ENCODE results near the gene ADAM15.

The ADAM15 gene

DNA sequence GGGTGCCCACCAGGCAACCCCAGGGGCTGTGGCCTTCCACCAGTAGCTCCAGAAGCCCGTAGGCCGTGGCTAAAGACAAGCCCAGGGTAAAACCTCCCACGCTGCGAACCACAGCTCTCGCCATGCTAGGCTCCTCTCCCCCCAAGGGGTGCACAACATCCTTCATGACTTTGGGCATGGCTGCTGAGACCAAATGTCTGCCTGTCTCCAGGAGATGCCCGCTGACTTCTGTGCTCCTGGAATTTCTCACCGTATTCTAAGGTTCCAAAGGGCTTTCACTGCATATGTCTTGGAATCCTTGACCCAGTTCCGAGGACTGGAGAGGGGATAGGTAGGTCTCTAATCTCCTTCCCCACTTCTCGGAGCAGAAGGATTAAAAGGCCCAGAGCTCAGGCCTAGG, 17.6 kb upstream of the ADAM15 start, which contains the start of the genes DCST1 and DCST2:
DCST1 (plus strand) TSS at position 301 of the 400 bp plus-strand sequence. CDS start 213 bp downstream, outside the sequence.
DCST2 (minus strand) TSS at position 258 of the 400 bp plus-strand sequence; CDS start at position 178, 80 bp downstream.
- no peak within 1 kb of the TSS for H2BK120ac ChIP-seq (ENCODE audit: low read depth, low read length)
- 94% methylated on average over 9 of the region's 9 CpGs for WGBS
- H3K23ac ChIP-seq (ENCODE audit: low read length in 2 of 2), result peak within 1 kb of the TSS in 1 of 2 experiments; percentile 48
- H3K4ac ChIP-seq (ENCODE audit: low read depth in 1 of 2, low read length in 2 of 2), result no peak within 1 kb of the TSS
- no peak within 1 kb of the TSS for H2AK5ac ChIP-seq (ENCODE audit: low read length, severe bottlenecking)
- H4K91ac ChIP-seq (ENCODE audit: low read length), result no peak within 1 kb of the TSS
- H3K4me1 ChIP-seq (ENCODE audit: control insufficient read depth, insufficient read depth, low read depth, low read length), result no peaks in the 10 kb centered on the region
- no peak within 1 kb of the TSS for H4K8ac ChIP-seq (ENCODE audit: low read length)
- H2BK15ac ChIP-seq (ENCODE audit: low read depth, poor library complexity, severe bottlenecking), result no peak within 1 kb of the TSS
- no peaks in the 10 kb centered on the region for H3K79me1 ChIP-seq (replicated peaks; ENCODE audit: low read length, poor library complexity, severe bottlenecking)
- DNase-seq, result no peak
- H2BK12ac ChIP-seq (ENCODE audit: low read length in 2 of 2), result no peak within 1 kb of the TSS
- H3K27me3 ChIP-seq (ENCODE audit: control insufficient read depth in 1 of 2, insufficient read depth in 1 of 2, low read length in 2 of 2), result peaks cover 0 to 33% of the 10 kb centered on the region in 2 experiments
- no peak within 1 kb of the TSS for H3K14ac ChIP-seq (ENCODE audit: low read length in 2 of 2)
- no peak within 1 kb of the TSS for H3K4me2 ChIP-seq (ENCODE audit: low read length, poor library complexity, severe bottlenecking)
- no peaks in the 10 kb centered on the region for H3K9me3 ChIP-seq (ENCODE audit: control insufficient read depth, low read length)
- no peak within 1 kb of the TSS for H2BK5ac ChIP-seq (ENCODE audit: low read depth, low read length, poor library complexity, severe bottlenecking)
- no peaks in the 10 kb centered on the region for H3K36me3 ChIP-seq (ENCODE audit: control insufficient read depth in 1 of 2, insufficient read depth in 2 of 2, low read depth in 1 of 2, low read length in 2 of 2)
- H2AFZ ChIP-seq (ENCODE audit: low read depth, low read length), result no peak within 1 kb of the TSS
- no peak within 1 kb of the TSS for H3K27ac ChIP-seq (ENCODE audit: low read length, poor library complexity, severe bottlenecking)
- no peak within 1 kb of the TSS for H3K9ac ChIP-seq (ENCODE audit: low read length)
- no peak within 1 kb of the TSS for H3K4me3 ChIP-seq (ENCODE audit: insufficient read depth in 1 of 2, low read depth in 1 of 2, low read length in 2 of 2)
- H3K18ac ChIP-seq (ENCODE audit: low read depth in 1 of 2, low read length in 2 of 2), result no peak within 1 kb of the TSS

- H2AFZ ChIP-seq (ENCODE audit: low read depth, low read length), result no peak overlapping the region
- DNase-seq, result no peak
- H2BK12ac ChIP-seq (ENCODE audit: low read length in 2 of 2), result no peak overlapping the region
- no peak overlapping the region for H3K4me3 ChIP-seq (ENCODE audit: insufficient read depth in 1 of 2, low read depth in 1 of 2, low read length in 2 of 2)
- H3K18ac ChIP-seq (ENCODE audit: low read depth in 1 of 2, low read length in 2 of 2), result no peak overlapping the region
- no peak overlapping the region for H3K9ac ChIP-seq (ENCODE audit: low read length)
- H2BK120ac ChIP-seq (ENCODE audit: low read depth, low read length), result no peak overlapping the region
- H4K8ac ChIP-seq (ENCODE audit: low read length), result no peak overlapping the region
- H4K91ac ChIP-seq (ENCODE audit: low read length), result no peak overlapping the region
- H3K4ac ChIP-seq (ENCODE audit: low read depth in 1 of 2, low read length in 2 of 2), result no peak overlapping the region
- H3K9me3 ChIP-seq (ENCODE audit: control insufficient read depth, low read length), result no peaks in the 10 kb centered on the region
- H3K4me1 ChIP-seq (ENCODE audit: control insufficient read depth, insufficient read depth, low read depth, low read length), result no peaks in the 10 kb centered on the region
- 82% methylated on average over 20 of the region's 20 CpGs for WGBS
- H2BK15ac ChIP-seq (ENCODE audit: low read depth, poor library complexity, severe bottlenecking), result no peak overlapping the region
- H3K23ac ChIP-seq (ENCODE audit: low read length in 2 of 2), result no peak overlapping the region
- H2BK5ac ChIP-seq (ENCODE audit: low read depth, low read length, poor library complexity, severe bottlenecking), result no peak overlapping the region
- no peaks in the 10 kb centered on the region for H3K79me1 ChIP-seq (replicated peaks; ENCODE audit: low read length, poor library complexity, severe bottlenecking)
- H3K14ac ChIP-seq (ENCODE audit: low read length in 2 of 2), result no peak overlapping the region
- H3K27ac ChIP-seq (ENCODE audit: low read length, poor library complexity, severe bottlenecking), result no peak overlapping the region
- no peak overlapping the region for H2AK5ac ChIP-seq (ENCODE audit: low read length, severe bottlenecking)
- H3K27me3 ChIP-seq (ENCODE audit: control insufficient read depth in 1 of 2, insufficient read depth in 1 of 2, low read length in 2 of 2), result peaks cover 0 to 28% of the 10 kb centered on the region in 2 experiments
- no peak overlapping the region for H3K4me2 ChIP-seq (ENCODE audit: low read length, poor library complexity, severe bottlenecking)
- H3K36me3 ChIP-seq (ENCODE audit: control insufficient read depth in 1 of 2, insufficient read depth in 2 of 2, low read depth in 1 of 2, low read length in 2 of 2), result no peaks in the 10 kb centered on the region
Observed at GRCh38 chr1:155034318-155035208, 16.6 kb upstream of the ADAM15 start.

DNA sequence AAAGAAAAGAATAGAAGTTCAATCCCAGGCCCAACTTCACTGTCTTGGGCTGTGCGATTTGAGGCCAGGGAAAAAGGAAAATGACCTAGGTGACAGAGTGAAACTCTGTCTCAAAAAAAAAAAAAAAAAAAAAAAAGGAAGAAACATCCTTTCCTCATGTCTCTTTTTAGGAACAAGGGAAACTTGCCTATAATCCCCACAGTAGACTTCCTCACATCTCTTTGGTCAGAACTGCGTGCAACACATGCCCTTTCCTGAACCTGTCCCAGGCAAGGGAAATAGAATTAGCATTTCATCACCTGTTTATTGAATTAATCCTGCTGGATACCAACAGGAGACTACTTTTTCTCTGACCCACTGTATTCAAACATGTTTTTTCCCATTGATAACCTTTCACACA, 15.2 kb upstream of the ADAM15 start:
- Histone ChIP-seq H3K36me3 (ENCODE audit: control insufficient read depth in 1 of 2, insufficient read depth in 2 of 2, low read depth in 1 of 2, low read length in 2 of 2) (no peaks in the 10 kb centered on the region), H4K91ac (ENCODE audit: low read length) (no peak overlapping the region)
- 100% methylated on average over 2 of the region's 2 CpGs for WGBS

GRCh38 chr1:155037043-155037442, 14.1 kb upstream of the ADAM15 start:
- H3K18ac ChIP-seq (ENCODE audit: low read depth in 1 of 2, low read length in 2 of 2), result no peak overlapping the region
- no peak overlapping the region for H4K8ac ChIP-seq (ENCODE audit: low read length)
- no peak overlapping the region for H2BK12ac ChIP-seq (ENCODE audit: low read length in 2 of 2)
- H3K9me3 ChIP-seq (ENCODE audit: control insufficient read depth, low read length), result no peaks in the 10 kb centered on the region
- WGBS, result 78% methylated on average over 3 of the region's 3 CpGs
- H3K36me3 ChIP-seq (ENCODE audit: control insufficient read depth in 1 of 2, insufficient read depth in 2 of 2, low read depth in 1 of 2, low read length in 2 of 2), result no peaks in the 10 kb centered on the region
- no peak overlapping the region for H3K4me3 ChIP-seq (ENCODE audit: insufficient read depth in 1 of 2, low read depth in 1 of 2, low read length in 2 of 2)
- H3K23ac ChIP-seq (ENCODE audit: low read length in 2 of 2), result no peak overlapping the region
- no peaks in the 10 kb centered on the region for H3K79me1 ChIP-seq (replicated peaks; ENCODE audit: low read length, poor library complexity, severe bottlenecking)
- no peak overlapping the region for H3K27ac ChIP-seq (ENCODE audit: low read length, poor library complexity, severe bottlenecking)
- no peak overlapping the region for H3K4ac ChIP-seq (ENCODE audit: low read depth in 1 of 2, low read length in 2 of 2)
- H3K27me3 ChIP-seq (ENCODE audit: control insufficient read depth in 1 of 2, insufficient read depth in 1 of 2, low read length in 2 of 2), result peaks cover 0 to 27% of the 10 kb centered on the region in 2 experiments
- no peak overlapping the region for H3K9ac ChIP-seq (ENCODE audit: low read length)
- DNase-seq, result no peak
- no peak overlapping the region for H4K91ac ChIP-seq (ENCODE audit: low read length)
- H3K14ac ChIP-seq (ENCODE audit: low read length in 2 of 2), result no peak overlapping the region
- no peak overlapping the region for H2BK15ac ChIP-seq (ENCODE audit: low read depth, poor library complexity, severe bottlenecking)
- no peaks in the 10 kb centered on the region for H3K4me1 ChIP-seq (ENCODE audit: control insufficient read depth, insufficient read depth, low read depth, low read length)
- no peak overlapping the region for H2AK5ac ChIP-seq (ENCODE audit: low read length, severe bottlenecking)
- H2AFZ ChIP-seq (ENCODE audit: low read depth, low read length), result no peak overlapping the region
- H2BK5ac ChIP-seq (ENCODE audit: low read depth, low read length, poor library complexity, severe bottlenecking), result no peak overlapping the region
- H2BK120ac ChIP-seq (ENCODE audit: low read depth, low read length), result no peak overlapping the region
- H3K4me2 ChIP-seq (ENCODE audit: low read length, poor library complexity, severe bottlenecking), result no peak overlapping the region

More for the DNA sequence above, 15.2 kb upstream of the ADAM15 start:
- H2AK5ac ChIP-seq (ENCODE audit: low read length, severe bottlenecking), result no peak overlapping the region
- no peak overlapping the region for H2AFZ ChIP-seq (ENCODE audit: low read depth, low read length)
- H3K4me3 ChIP-seq (ENCODE audit: insufficient read depth in 1 of 2, low read depth in 1 of 2, low read length in 2 of 2), result no peak overlapping the region
- H3K9me3 ChIP-seq (ENCODE audit: control insufficient read depth, low read length), result no peaks in the 10 kb centered on the region
- H3K9ac ChIP-seq (ENCODE audit: low read length), result no peak overlapping the region
- no peak overlapping the region for H3K14ac ChIP-seq (ENCODE audit: low read length in 2 of 2)
- no peak overlapping the region for H2BK5ac ChIP-seq (ENCODE audit: low read depth, low read length, poor library complexity, severe bottlenecking)
- no peak overlapping the region for H3K18ac ChIP-seq (ENCODE audit: low read depth in 1 of 2, low read length in 2 of 2)
- H2BK15ac ChIP-seq (ENCODE audit: low read depth, poor library complexity, severe bottlenecking), result no peak overlapping the region
- no peak overlapping the region for H3K4me2 ChIP-seq (ENCODE audit: low read length, poor library complexity, severe bottlenecking)
- peaks cover 0 to 21% of the 10 kb centered on the region in 2 experiments for H3K27me3 ChIP-seq (ENCODE audit: control insufficient read depth in 1 of 2, insufficient read depth in 1 of 2, low read length in 2 of 2)
- H3K79me1 ChIP-seq (replicated peaks; ENCODE audit: low read length, poor library complexity, severe bottlenecking), result no peaks in the 10 kb centered on the region
- no peak overlapping the region for H2BK12ac ChIP-seq (ENCODE audit: low read length in 2 of 2)
- no peak overlapping the region for H3K27ac ChIP-seq (ENCODE audit: low read length, poor library complexity, severe bottlenecking)
- no peaks in the 10 kb centered on the region for H3K4me1 ChIP-seq (ENCODE audit: control insufficient read depth, insufficient read depth, low read depth, low read length)
- no peak overlapping the region for H2BK120ac ChIP-seq (ENCODE audit: low read depth, low read length)
- H3K4ac ChIP-seq (ENCODE audit: low read depth in 1 of 2, low read length in 2 of 2), result no peak overlapping the region
- no peak overlapping the region for H3K23ac ChIP-seq (ENCODE audit: low read length in 2 of 2)
- no peak overlapping the region for H4K8ac ChIP-seq (ENCODE audit: low read length)
- no peak for DNase-seq
